GM18508 (cell line): ENCODE data around the gene L3MBTL3.

Experiments
- ATAC-seq: cut with Tn5 transposase; IDR thresholded peaks from one replicate; pipeline ENCODE4 v1.9.1; 2021; ENCODE audit warnings: moderate number of reproducible peaks; ENCODE audit not compliant: insufficient read depth, unreplicated experiment

L3MBTL3 gene

DNA sequence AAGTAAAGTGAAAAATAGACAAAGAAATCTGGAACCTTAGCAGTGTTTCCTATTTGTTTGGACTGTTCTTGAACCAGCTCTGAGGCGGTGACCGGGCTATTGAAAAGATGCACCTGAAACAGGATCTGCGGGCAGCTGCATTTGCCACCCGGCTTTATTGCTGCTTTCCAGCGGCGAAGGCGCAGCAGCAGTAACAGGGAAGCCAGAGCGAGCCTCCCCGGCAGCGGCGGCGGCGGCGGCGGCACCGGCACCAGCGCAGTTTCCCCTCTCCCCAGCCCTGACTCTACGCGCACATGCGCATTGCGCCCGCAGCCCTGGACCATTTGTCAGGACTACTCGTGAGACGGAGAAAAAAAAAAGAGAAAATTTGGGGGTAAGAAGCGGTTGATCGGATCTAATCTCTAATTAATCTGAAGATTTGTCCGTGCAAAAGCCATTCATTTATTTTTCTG is at the start of gene L3MBTL3:
Gene L3MBTL3 (plus strand): TSS at position 290 of the 452 bp plus-strand sequence. CDS start 24,119 bp downstream, outside the sequence.
- no peak for ATAC-seq

DNA sequence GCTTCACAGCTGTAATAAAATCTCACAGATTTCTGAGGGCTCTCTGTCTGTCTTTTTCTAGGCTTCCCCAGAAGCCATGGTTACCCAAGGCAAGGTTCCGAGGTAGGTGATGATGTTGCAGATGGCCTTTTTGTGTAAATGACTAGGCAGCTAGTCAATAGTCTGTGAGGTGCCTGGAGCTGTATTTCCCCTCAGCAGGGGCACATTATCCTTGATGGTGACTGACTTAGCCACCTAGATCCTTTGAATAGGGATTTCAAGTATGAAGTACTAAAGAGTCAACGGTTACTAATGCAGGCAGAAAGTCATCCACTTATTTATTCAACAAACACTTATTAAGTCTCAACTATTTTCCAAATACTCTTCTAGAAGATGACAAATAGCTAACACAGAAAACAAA is 49.3 kb upstream of the L3MBTL3 start:
- no peak for ATAC-seq

DNA sequence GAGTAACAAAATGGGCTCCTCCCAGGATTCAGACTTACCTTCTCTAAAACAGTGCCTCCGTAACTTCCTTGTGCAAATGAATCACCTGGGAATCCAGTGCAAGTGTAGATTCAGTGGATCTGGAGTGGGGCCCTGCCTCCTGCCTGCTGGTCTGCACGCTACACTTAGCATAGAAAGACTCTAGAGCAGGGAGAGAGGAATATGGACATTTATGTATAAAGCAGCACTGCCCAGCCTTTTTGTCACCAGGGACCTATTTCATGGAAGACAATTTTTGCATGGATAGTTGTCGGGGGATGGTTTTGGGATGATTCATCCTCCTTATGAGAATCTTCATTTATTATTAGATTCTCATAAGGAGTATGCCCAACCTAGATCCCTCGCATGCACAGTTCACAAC is 42.3 kb upstream of the L3MBTL3 start:
- ATAC-seq = no peak

DNA sequence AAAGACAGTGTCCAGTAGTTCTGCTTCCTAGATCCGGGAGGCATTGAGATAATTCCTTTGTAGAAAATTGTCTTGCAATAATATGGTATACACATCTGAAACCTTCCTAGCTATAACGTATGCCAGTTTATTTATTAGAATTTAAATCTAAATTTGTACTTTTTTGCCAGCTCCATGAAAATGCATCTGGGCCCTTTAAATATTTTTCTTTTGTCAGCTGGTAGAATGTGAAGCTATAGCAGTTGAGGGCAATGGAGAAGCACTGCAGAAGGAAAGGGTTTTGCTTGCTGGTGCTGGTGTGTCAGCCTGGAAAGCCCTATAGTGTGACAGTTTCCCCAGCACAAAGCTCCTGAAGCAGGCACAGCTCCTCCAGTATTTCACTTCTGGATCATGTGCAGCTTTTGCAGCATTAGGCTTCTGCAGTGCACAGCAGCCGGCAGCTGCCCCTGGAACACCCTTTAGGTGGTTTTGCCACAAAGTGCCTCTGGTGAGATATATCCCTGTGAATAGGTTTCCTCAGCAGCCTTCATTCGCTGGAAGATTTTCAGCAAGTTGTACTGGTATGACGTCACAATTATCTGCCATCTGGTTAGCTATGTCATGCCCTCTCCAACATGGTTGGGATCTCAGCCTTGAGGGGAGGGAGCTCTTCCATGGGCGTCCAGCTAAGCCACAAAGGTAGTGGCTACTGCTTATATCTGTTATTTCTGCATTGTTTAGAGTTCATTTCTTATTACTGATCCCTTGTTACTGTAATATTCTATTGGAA is 40.0 kb upstream of the L3MBTL3 start:
- no peak for ATAC-seq

DNA sequence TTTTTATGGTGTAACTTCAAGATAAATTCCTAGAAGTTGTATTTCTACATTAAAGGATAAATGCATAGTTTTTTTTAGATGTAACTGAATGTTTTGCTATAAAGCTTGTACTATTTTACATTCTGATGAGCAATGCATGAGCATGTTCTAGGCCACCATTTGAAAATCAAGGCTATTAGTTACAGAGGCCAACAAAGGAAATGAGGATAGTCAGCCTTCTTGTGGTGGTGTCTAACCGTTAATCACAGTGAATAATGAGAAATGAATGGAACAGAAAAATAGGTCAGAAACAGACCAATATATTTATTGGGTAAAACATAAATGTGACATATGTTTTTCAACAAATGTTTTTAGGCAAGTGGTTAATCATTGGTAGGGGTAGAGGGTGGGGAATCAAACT is 37.6 kb upstream of the L3MBTL3 start:
- no peak for ATAC-seq

DNA sequence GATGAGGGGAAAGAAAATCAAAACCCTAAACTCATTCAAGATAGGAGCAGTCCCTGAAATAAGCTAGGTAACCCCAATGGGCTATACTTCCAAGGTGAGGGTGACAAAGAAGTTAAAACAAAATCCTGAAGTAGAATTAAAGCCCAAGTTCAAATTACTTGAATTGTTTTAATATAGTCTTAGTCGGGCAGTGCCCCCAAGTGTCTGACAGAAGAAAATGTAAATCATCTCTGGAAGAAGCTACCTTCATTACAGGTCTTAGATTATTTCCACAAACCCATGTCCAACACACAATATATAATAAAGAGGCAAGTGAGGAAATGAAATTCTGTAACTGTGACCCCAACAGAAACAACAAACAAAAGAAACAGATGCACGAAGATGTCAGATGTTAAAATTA is 36.8 kb upstream of the L3MBTL3 start:
- no peak for ATAC-seq

DNA sequence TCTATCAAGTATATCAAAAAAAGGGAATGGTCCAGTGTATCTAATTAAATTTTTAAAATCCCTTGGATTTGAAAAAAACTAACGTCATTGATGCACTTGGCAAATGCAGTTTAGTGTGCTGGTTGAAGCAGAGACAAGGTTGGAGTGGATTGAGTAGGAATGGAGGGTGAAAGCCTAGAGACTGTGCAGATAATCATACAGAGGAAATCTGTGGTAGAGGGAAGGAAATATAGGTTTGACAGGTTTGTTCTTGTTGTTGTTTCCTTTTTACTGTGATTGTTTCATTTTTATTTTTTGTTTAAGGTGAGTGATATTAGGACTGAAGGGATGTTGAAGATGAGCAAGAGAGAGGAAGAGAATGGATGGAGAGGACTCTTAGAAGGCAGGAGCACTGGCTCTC is 29.0 kb upstream of the L3MBTL3 start:
- no peak for ATAC-seq

DNA sequence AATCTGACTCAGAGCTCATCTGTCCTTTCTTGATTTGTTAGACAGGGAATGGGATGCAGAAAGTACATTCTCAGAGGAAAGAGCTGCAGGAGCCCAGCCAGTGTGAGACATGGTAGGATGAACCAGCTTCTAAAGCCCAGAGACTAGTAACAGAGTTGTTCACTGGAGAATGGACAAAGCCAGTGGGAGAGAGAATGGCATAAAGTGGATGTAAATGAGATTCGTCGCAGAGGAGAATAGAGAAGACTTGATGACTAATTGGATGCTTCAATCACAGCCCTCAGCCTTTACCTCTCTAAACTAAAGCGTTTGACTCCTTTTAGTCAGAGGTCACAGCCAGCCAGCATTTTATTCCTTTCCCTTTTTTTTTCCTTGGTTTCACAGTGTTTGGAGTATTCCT is 25.5 kb upstream of the L3MBTL3 start:
- ATAC-seq = no peak

DNA sequence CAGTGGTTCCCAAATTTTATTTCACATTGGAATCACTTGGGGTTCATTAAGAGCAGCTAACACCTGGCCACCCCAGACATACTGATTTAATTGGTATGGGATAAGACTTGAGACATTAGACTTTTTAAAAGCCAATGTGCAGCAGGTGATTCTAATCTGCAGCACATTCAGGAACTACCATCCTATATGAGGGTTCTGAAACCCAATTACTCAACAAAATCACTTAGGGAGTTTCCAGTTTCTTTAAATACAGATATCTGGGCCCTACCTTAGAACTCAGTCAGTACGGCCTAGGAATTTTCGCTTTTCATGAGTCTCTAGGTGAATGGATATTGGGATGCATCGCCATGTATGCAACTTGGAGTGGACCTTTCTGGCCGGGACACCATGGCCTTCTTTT is 24.0 kb upstream of the L3MBTL3 start:
- no peak for ATAC-seq

DNA sequence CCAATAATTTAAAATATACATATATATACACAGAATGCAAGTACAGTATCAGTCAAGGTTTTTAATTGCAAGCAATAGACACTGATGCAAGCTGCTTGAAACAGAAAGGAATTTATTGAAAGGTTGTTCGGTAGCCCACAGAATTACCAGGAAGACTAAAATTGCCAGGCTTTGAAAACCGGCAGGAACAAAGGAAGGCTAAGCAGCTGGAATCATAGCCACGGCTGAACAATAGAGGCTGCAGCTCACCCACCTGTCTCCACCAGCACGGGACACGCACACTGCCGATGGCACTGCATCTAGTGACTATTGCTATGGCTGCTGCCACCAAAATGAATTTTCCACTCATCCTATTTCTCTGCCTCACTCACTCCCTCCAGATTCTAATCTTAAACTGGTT is 22.0 kb upstream of the L3MBTL3 start:
- ATAC-seq = no peak

DNA sequence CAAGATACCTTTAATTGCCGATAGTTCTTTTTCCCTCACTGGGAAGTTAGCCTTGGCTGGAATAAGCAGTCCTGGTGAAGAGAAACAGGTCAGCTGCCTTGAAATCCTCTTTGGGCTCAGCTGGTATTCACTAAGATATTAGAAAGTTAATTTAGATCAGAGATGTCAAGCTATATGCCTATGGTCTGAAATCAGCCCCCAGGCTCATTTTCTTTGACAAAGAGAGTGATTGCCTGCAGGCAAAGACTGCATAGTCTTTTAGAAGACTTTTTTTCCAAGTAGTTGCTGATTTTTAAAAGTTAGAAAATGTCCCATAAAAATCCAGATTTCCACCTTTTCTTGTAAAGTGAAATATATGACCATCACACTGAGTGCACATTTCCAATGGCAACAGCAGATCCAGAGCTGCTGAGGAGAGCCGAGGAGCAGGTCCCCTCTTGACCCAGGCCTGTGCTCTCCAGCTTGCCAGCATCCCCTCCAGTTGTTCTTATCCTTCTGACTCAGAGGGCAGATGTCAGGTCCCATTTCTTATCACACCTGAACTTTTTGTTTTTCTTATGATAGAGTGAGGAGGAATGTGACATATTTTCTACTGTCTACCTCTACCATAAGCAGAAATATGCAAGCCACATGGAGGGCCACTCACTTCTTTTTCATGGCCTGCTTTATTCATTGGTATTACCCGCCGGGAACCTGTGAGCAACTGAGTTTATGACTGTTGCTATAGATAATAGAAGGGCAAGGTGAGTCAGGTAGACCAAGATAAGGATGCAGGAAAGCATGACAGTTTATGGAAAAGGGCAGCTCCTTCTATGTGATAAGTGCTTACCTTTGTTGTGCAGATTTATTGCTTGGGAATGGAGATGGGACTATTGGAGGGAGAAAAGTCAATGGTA is 17.6 kb upstream of the L3MBTL3 start:
- ATAC-seq = no peak

DNA sequence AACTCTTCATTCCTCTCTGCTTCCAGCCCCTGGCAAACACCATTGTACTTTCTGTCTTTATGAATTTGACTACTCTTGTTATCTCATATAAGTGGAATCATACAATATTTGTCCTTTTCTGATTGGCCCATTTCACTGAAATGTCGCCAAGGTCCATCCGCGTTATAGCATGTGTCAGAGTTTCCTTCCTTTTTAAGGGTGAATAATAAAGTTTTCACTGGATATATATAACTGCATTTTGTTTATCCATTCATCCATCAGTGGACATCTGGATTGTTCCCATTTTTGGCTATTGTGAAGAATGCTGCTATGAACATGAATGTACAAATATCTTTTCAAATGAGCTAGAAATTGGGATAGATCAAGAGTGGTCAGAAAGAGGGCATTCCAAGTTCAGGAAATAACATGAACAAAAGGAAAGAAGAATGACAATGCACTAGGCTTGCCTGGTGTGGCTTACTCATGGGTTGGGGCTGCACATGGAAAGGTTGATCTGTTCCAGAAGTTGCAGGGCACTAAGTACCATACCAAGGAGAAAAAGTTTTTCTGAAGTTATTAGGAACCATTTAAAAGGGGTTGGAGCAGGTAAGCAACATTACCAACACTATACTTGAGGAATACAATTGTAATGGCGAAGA is 10.0 kb upstream of the L3MBTL3 start:
- no peak for ATAC-seq

DNA sequence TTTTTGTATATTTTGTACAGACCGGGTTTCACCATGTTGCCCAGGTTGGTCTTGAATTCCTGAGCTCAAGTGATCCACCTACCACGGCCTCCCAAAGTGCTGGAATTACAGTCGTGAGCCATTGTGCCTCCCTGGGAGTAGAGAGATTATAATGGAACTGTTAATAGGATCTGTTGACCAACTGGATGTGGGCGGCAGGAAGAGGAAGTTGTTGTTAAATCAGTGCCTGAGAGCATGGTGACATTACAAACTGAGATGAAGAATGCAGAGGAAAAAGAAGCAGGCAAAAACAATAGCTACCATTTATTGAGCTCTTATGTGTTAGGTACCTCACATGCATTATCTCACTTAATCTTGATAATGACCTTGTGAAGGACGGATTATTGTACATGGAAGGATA is 9.2 kb upstream of the L3MBTL3 start:
- ATAC-seq = no peak

DNA sequence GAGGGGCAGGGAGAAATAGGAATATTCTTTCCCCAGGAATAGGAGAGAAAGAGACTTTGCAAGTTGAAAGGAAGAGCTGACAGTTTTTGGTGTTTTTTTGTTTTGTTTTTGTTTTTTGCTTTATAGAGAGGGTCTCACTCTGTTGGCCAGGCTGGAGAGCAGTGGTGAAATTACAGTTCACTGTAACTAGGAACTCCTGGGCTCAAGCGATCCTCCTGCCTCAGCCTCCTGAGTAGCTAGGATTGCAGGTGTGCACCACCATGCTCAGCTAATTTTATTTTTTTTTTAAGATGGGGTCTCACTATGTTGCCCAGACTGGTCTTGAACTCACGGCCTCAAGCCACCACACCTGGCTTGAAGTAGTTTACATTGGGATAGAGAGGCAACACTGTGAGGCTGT is 8.0 kb upstream of the L3MBTL3 start:
- no peak for ATAC-seq

DNA sequence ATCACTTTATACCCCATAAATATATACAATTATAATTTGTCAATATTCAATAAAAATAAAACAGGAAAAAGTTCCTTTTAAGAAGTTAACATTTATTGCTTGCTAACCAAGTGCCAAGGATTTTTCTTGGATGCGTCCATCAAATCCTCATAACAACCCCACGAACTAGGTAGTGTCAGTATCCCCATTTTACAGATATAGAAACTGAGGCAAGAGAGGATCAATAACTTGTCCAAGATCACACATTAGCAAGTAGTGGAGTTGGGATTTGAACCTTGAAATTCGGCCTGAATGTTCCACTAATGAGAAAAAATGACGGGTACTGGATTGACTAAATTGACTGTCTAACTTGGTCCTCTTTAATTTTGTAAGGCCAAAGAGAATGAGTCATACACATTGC is 5.7 kb upstream of the L3MBTL3 start:
- ATAC-seq = no peak

DNA sequence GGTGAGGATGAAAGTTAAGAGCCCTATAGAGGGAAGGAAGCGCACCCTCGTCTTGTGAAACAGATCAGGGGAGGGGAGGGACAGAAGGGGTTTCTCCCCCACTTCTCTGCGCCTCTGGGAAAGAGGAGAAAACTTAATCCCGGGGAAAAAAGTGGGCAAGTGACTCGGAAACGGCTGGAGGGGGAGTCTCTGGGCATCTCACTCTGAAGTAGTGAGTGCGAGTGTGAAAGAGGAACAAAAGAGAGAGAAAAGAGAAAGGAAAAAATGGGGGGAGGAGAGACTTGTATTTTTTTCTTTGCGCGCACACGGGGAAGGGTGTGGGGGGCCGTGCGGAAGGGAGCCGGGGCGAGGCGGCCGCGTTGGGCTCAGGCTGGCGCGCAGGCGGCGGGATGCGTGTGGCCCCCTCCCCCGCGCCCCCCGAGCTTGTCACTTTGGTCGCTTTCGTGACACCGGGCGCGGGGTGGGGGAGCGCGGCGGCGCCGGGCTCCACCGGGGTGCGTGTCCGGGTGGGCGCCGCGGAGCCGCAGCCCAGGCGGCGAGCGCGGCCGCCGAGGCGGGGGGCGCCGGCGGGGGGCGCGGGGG is 454 bp downstream of the L3MBTL3 start:
- no peak for ATAC-seq

DNA sequence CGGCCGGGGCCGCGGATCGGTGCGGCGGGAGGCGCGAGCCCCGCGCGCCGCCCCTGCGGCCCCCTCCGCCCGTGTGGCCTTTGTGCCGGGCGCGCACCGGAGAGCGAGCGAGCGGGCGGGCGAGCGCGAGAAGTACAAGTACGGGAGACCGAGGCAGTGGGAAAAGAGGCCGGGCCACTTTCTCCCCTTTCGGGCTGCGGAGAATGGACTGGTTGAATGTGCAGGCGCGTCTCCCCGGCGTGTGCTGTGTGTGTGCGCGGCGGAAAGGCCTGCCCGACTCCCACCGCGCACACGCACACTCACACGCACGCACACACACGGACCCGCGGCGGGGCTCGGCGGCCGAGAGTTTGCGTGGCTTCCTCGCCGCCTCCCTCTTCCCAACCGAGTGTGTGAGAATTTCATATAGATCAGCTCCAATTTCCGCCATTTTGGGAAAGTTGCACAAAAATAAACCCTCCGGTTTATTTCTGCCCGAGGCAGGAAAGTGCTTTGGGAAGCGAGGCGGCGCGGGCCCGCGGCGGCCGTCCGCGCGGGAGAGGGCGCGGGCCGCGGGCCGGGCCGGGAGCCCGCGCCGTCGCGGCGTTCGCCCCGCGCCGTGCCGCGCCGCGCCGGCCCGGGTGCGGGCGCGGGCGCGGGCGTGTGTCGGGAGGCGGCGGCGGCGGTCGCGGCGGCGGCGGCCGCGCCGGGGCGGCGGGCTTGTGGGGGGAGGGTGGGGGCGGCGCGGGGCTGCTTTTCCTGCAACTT is 1.1 kb downstream of the L3MBTL3 start:
- no peak for ATAC-seq

DNA sequence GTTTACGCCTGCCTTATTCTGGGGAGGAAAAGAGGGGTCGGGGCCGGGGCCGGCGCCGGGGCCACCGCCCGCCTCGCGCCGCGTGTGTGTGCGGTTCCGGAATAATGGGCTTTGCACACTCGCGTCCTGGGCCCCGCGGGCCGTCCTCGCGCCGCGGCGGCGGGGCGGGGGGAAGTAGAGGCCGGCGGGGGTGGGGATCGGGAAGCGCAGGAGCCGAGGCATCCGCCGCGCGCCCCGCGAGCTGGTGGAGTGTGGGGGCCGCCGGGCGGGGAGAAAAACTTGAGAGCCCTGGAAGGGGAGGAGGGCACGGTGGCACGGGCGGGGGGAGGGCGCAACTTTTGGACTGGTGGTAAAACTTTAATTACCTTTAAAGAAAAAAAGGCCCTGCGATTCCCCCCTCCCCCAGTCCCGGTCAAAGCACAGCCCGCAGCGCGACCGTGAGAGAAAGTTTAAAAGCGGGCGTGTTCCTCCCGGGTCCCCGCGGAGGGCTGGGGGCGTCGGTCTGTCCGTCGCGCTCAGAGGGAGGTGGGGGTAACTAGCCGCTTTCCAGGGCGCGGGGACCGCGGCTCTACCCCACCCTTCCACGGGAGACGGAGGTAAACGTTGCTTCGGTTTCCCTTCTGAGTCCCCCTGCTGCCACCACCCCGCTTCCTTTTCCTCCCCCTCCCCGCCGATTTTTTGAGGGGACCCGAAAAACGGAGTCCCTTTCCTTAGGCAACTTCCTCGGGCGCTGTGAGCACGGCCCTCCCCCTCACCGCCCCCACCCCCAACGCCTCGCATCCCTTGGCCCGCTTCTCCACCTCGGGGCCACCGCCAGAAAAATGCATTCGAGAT is 1.9 kb downstream of the L3MBTL3 start:
- ATAC-seq = no peak
